ENCODE results near the gene HADH. TPM values are rescaled to one million over a fixed set of nuclear protein-coding genes. Genes with fewer than 3 reads are reported as not detected.

Gene HADH
- total and polyA plus RNA-seq, 4 donors = 27.5 to 140 (median 94.3) TPM

DNA sequence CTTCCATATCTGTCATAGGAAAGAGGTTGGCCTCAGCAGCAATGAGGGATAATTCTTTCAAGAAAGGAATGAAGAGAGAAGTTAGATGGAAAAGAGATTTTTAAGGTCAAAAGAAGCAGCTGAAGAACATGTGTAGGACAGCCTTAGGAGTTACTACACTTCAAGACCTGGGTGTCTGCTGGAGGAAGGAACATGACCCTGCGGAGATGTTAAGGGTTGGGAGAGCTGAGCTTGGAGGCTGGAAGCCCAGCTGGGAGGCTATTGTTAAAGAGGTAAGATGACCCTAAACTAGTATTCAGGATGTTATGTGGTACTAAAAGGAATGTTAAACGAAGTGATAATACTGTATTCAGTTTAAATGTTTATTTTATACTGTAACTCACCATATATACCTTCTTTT, 15.0 kb downstream of the HADH start:
- no peak overlapping the region for H3K9ac ChIP-seq (ENCODE audit: low read depth in 1 of 2, low read length in 2 of 2)
- peaks cover 2 to 23% (median 3%) of the 10 kb centered on the region in 4 donors for H3K4me1 ChIP-seq (ENCODE audit: control insufficient read depth in 4 of 4, insufficient read depth in 4 of 4, low read length in 3 of 4)
- H3K36me3 ChIP-seq (ENCODE audit: control insufficient read depth in 4 of 4, insufficient read depth in 3 of 4, low read depth in 1 of 4, low read length in 3 of 4) = no peaks in the 10 kb centered on the region
- H3K27ac ChIP-seq (ENCODE audit: low read depth in 1 of 2, low read length in 2 of 2) = no peak overlapping the region
- 91% methylated on average over 2 of the region's 2 CpGs for WGBS
- no peaks in the 10 kb centered on the region for H3K9me3 ChIP-seq (ENCODE audit: control insufficient read depth in 4 of 4, low read length in 3 of 4)
- no peaks in the 10 kb centered on the region for H3K27me3 ChIP-seq (ENCODE audit: control insufficient read depth in 4 of 4, insufficient read depth in 4 of 4, low read length in 3 of 4)
- no peak overlapping the region for H3K4me3 ChIP-seq (ENCODE audit: low read depth in 1 of 3, low read length in 3 of 3)
- DNase-seq (ENCODE audit: low spot score) = no peak
- TF ChIP-seq HNF4G (IDR thresholded peaks at IDR 0.05) (no peak), TAF1 (conservative IDR thresholded peaks at IDR 0.05) (no peak)

GRCh38 chr4:108005807-108006206, 16.1 kb downstream of the HADH start:
- H3K9ac ChIP-seq (ENCODE audit: low read depth in 1 of 2, low read length in 2 of 2) = no peak overlapping the region
- DNase-seq (ENCODE audit: low spot score) = no peak
- no peaks in the 10 kb centered on the region for H3K36me3 ChIP-seq (ENCODE audit: control insufficient read depth in 4 of 4, insufficient read depth in 3 of 4, low read depth in 1 of 4, low read length in 3 of 4)
- H3K9me3 ChIP-seq (ENCODE audit: control insufficient read depth in 4 of 4, low read length in 3 of 4) = no peaks in the 10 kb centered on the region
- H3K4me3 ChIP-seq (ENCODE audit: low read depth in 1 of 3, low read length in 3 of 3) = no peak overlapping the region
- peaks cover 0 to 13% (median 2%) of the 10 kb centered on the region in 4 donors for H3K4me1 ChIP-seq (ENCODE audit: control insufficient read depth in 4 of 4, insufficient read depth in 4 of 4, low read length in 3 of 4)
- no peak overlapping the region for H3K27ac ChIP-seq (ENCODE audit: low read depth in 1 of 2, low read length in 2 of 2)
- no peaks in the 10 kb centered on the region for H3K27me3 ChIP-seq (ENCODE audit: control insufficient read depth in 4 of 4, insufficient read depth in 4 of 4, low read length in 3 of 4)
- 99% methylated on average over 1 of the region's 1 CpG for WGBS
- TF ChIP-seq RAD21 (IDR thresholded peaks at IDR 0.05) (no peak), GABPA (IDR thresholded peaks at IDR 0.05 in 1 of 2, conservative IDR thresholded peaks at IDR 0.05 in 1 of 2) (no peak), RXRA (IDR thresholded peaks at IDR 0.05) (no peak), NR2F2 (IDR thresholded peaks at IDR 0.05) (no peak), JUND (IDR thresholded peaks at IDR 0.05) (no peak), FOXA2 (IDR thresholded peaks at IDR 0.05) (no peak), MAX (IDR thresholded peaks at IDR 0.05) (no peak)
- TF ChIP-seq, protein P1, sequence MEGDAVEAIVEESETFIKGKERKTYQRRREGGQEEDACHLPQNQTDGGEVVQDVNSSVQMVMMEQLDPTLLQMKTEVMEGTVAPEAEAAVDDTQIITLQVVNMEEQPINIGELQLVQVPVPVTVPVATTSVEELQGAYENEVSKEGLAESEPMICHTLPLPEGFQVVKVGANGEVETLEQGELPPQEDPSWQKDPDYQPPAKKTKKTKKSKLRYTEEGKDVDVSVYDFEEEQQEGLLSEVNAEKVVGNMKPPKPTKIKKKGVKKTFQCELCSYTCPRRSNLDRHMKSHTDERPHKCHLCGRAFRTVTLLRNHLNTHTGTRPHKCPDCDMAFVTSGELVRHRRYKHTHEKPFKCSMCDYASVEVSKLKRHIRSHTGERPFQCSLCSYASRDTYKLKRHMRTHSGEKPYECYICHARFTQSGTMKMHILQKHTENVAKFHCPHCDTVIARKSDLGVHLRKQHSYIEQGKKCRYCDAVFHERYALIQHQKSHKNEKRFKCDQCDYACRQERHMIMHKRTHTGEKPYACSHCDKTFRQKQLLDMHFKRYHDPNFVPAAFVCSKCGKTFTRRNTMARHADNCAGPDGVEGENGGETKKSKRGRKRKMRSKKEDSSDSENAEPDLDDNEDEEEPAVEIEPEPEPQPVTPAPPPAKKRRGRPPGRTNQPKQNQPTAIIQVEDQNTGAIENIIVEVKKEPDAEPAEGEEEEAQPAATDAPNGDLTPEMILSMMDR (IDR thresholded peaks at IDR 0.05; ENCODE audit: low read depth, low read length, missing input control) = no peak
- TF ChIP-seq, protein P2, sequence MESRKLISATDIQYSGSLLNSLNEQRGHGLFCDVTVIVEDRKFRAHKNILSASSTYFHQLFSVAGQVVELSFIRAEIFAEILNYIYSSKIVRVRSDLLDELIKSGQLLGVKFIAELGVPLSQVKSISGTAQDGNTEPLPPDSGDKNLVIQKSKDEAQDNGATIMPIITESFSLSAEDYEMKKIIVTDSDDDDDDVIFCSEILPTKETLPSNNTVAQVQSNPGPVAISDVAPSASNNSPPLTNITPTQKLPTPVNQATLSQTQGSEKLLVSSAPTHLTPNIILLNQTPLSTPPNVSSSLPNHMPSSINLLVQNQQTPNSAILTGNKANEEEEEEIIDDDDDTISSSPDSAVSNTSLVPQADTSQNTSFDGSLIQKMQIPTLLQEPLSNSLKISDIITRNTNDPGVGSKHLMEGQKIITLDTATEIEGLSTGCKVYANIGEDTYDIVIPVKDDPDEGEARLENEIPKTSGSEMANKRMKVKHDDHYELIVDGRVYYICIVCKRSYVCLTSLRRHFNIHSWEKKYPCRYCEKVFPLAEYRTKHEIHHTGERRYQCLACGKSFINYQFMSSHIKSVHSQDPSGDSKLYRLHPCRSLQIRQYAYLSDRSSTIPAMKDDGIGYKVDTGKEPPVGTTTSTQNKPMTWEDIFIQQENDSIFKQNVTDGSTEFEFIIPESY (IDR thresholded peaks at IDR 0.05) = no peak
- TF ChIP-seq, protein P3, sequence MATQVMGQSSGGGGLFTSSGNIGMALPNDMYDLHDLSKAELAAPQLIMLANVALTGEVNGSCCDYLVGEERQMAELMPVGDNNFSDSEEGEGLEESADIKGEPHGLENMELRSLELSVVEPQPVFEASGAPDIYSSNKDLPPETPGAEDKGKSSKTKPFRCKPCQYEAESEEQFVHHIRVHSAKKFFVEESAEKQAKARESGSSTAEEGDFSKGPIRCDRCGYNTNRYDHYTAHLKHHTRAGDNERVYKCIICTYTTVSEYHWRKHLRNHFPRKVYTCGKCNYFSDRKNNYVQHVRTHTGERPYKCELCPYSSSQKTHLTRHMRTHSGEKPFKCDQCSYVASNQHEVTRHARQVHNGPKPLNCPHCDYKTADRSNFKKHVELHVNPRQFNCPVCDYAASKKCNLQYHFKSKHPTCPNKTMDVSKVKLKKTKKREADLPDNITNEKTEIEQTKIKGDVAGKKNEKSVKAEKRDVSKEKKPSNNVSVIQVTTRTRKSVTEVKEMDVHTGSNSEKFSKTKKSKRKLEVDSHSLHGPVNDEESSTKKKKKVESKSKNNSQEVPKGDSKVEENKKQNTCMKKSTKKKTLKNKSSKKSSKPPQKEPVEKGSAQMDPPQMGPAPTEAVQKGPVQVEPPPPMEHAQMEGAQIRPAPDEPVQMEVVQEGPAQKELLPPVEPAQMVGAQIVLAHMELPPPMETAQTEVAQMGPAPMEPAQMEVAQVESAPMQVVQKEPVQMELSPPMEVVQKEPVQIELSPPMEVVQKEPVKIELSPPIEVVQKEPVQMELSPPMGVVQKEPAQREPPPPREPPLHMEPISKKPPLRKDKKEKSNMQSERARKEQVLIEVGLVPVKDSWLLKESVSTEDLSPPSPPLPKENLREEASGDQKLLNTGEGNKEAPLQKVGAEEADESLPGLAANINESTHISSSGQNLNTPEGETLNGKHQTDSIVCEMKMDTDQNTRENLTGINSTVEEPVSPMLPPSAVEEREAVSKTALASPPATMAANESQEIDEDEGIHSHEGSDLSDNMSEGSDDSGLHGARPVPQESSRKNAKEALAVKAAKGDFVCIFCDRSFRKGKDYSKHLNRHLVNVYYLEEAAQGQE (IDR thresholded peaks at IDR 0.05) = no peak

Measured in liver (tissue), 9 donors.